BJ (cell line): ENCODE data around the gene USP6NL. TPM values are rescaled to one million over a fixed set of nuclear protein-coding genes. Genes with fewer than 3 reads are reported as not detected.

Experiments used
- CTCF ChIA-PET: fragments of 350-600 bp; formaldehyde crosslinking; extraction: SDS; loops from one replicate; lab custom pipeline; 2021; ENCODE audit warnings: antibody characterized with exemption, inconsistent platforms; lab: Yijun Ruan, JAX
- POLR2A ChIA-PET: fragments of 300-600 bp; sonication (Branson Sonifier 250); formaldehyde crosslinking; extraction: SDS; loops from one replicate; lab custom pipeline; 2021; ENCODE audit warnings: antibody characterized with exemption; lab: Charles Lee
- DNase-seq: peaks from one replicate; pipeline ENCODE4 v3.0.0-alpha.2; 2011; ENCODE audit warnings: low read depth
- H3K27me3 ChIP-seq: 2 replicates; pipeline ENCODE4 v1.6.0; 2011; ENCODE audit warnings: low read length; ENCODE audit not compliant: control insufficient read depth, insufficient read depth
- H3K36me3 ChIP-seq: 2 replicates; pipeline ENCODE4 v1.5.1; 2011; ENCODE audit warnings: low read length; ENCODE audit not compliant: control insufficient read depth, insufficient read depth
- H3K4me3 ChIP-seq: 2 replicates; pipeline ENCODE4 v1.5.1; 2011; ENCODE audit warnings: low read depth, mild to moderate bottlenecking, control low read depth, low read length
- CTCF ChIP-seq: IDR thresholded peaks from 2 replicates; pipeline ENCODE4 v1.5.1; 2011; ENCODE audit warnings: low read depth, mild to moderate bottlenecking, control low read depth, inconsistent platforms, low read length, moderate library complexity; ENCODE audit not compliant: insufficient read depth
- polyA plus RNA-seq: library from polyadenylated mRNA; depleted of rRNA; stranded (reverse); fragments of >200 nt; gene quantifications from 2 replicates; pipeline ENCODE4 v1.2.3, GENCODE V29; 2011

The USP6NL gene
- polyA plus RNA-seq, 1 experiment: 7.7 TPM

GRCh38 chr10:11568578-11568977 lies 42.9 kb downstream of the USP6NL start:
- no peak for TF ChIP-seq CTCF
- DNase-seq: no peak
- Histone ChIP-seq H3K27me3 (no peaks in the 10 kb centered on the region), H3K4me3 (no peak overlapping the region), H3K36me3 (no peaks in the 10 kb centered on the region)
- CTCF ChIA-PET: interaction anchor here (2.1 kb wide), 1 partner anchor 10 kb away, joined by 7 read pairs; no protein-coding TSS in a partner anchor
- POLR2A ChIA-PET: no interaction called here

GRCh38 chr10:11564741-11565140 lies 46.7 kb downstream of the USP6NL start:
- ChIA-PET POLR2A (no interaction called here), CTCF (no interaction called here)
- H3K27me3 ChIP-seq: no peaks in the 10 kb centered on the region
- H3K4me3 ChIP-seq: no peak overlapping the region
- no peak for DNase-seq
- H3K36me3 ChIP-seq: no peaks in the 10 kb centered on the region
- no peak for TF ChIP-seq CTCF

- TF ChIP-seq CTCF: no peak
- H3K4me3 ChIP-seq: no peak overlapping the region
- H3K27me3 ChIP-seq: no peaks in the 10 kb centered on the region
- no peaks in the 10 kb centered on the region for H3K36me3 ChIP-seq
- CTCF ChIA-PET: no interaction called here
- POLR2A ChIA-PET: no interaction called here
- DNase-seq: no peak
These were observed 47.5 kb downstream of the USP6NL start for GRCh38 chr10:11563936-11564335.

GRCh38 chr10:11562888-11563287 lies 48.6 kb downstream of the USP6NL start:
- Histone ChIP-seq H3K36me3 (no peaks in the 10 kb centered on the region), H3K27me3 (no peaks in the 10 kb centered on the region), H3K4me3 (no peak overlapping the region)
- POLR2A ChIA-PET: no interaction called here
- CTCF ChIA-PET: no interaction called here
- DNase-seq: no peak
- TF ChIP-seq CTCF: no peak

- ChIA-PET POLR2A (interaction anchor here (0.6 kb wide), 1 partner anchor 13 kb away, joined by 8 read pairs; no protein-coding TSS in a partner anchor), CTCF (no interaction called here)
- TF ChIP-seq CTCF: no peak
- H3K4me3 ChIP-seq: no peak overlapping the region
- H3K27me3 ChIP-seq: no peaks in the 10 kb centered on the region
- H3K36me3 ChIP-seq: no peaks in the 10 kb centered on the region
- no peak for DNase-seq
These were observed 51.3 kb downstream of the USP6NL start for GRCh38 chr10:11560076-11560709.
